Measurements from ENCODE around the gene CIAPIN1.

The CIAPIN1 gene

DNA sequence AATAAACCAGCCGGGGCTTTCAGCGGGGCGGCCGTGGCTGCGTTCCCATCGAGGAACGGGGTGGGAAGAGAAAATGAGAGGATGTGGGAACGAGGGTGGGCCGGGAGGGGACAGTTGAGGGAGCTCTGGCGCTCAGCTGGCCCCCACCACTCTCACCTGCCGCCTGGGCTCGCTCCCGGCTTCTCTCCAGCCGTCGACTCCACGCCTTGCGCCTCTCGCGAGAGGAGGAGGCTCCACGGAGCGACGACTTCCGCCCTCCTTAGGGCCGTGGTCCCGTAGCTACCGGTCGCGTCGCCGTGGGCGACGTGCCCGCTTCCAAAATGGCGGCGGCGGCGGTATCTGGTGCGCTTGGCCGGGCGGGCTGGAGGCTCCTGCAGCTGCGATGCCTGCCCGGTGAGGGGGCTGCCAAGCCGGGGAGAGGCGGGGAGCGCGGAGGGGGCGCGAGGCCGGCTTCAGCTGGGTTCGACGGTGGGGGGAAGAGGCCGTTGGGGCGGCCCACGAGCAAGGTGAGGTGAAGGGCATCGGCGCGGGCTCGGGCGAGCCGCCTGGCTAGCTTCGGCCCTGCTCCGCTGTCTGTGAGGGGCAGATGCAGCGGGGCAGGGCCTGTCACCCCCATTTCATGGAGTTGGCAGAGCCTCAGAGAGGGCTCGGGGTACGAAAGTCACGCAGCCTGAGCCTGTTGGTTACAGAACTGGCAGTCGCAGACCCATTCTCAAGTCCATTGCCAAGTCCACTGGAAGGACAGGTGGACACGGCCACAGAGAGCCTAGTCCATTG, at the start of gene CIAPIN1, which contains the start of gene COQ9:
TSS of gene CIAPIN1 (minus strand) at position 200 of the 777 bp plus-strand sequence. CDS start 6,457 bp downstream, outside the sequence.
TSS of gene COQ9 (plus strand) at position 294 of the 777 bp plus-strand sequence. CDS start at position 321, 27 bp downstream.
- peak; percentile 88 to 90 for DNase-seq (ENCODE audit: low read depth in 2 of 2)

DNA sequence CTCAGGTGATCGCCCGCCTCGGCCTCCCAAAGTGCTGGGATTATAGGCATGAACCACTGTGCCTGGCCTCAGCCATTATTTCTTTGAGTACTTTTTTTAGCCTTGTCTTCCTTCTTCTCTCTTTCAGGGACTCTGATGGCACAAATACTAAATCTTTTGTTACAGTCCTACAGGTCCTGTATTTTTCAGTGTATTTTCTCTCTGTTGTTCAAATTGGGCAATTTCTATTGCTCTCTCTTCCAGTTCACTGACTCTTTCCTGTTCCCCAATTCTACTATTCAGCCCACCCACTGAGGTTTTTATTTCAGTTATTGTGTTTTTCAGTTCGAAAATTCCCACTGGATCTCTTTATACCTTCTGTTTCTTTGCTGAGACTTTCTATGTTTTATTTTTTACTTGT, 46.6 kb upstream of the CIAPIN1 start:
- no peak for DNase-seq (ENCODE audit: low read depth in 2 of 2)

DNA sequence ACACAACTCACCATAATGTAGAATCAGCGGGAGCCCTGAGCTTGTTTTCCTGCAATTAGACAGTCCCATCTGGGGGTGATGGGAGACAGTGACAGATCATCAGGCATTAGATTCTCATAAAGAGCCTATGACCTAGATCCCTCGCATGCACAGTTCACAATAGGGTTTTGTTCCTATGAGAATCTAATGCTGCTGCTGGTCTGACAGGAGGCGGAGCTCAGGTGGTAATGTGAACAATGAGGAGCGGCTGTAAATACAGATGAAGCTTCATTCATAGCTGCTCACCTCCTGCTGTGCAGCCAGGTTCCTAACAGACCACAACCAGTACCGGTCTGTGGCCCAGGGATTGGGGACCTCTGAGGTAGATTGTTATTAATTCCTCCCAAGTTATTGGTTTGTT, 42.0 kb upstream of the CIAPIN1 start:
- DNase-seq (ENCODE audit: low read depth in 2 of 2) = no peak

DNA sequence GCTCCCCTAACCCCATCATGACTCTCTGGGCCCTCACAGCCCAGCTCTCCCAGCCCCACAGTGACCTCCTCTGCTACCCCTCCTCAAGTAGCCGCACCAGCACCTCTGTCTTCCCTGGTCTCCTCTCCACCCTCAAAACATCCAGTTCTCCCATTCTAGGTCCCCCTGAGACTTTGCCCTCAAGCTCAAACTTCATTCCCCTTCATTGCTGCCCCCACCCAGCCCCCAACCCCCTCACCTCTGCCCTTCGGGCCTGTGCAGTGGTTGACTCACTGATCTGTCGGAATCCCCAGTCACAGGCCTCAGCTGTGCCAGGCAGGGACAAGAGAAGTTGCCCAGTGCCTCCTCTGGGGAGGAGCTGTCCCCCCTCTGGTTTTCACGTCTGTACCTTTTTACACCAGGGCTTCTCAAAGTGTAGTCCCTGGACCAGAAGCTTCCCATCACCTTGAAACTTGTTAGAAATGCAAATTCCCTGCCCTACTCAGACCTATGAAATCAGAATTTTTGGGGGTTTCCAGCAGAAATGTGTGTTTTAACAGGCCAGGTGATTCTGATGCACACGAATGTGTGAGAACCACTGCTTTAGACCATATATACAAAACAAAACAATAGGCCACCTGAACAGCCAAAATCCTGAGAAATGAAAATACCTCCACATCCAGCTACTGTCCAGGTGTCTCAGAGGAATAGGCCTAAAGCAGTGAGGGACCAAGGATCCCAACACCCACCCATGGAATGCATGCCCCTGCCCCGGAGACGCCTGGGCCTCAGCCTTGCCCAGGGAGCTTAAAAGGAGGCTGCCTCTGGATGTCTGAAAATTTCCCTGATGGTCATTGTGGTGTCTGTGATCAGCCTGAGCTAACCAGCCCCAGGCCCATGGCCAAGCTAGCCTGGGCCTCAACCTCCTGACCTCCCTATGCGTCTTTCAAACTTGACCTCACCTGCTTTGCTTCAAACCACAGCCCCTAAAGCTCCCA, 40.0 kb upstream of the CIAPIN1 start:
- no peak for DNase-seq (ENCODE audit: low read depth in 2 of 2)

DNA sequence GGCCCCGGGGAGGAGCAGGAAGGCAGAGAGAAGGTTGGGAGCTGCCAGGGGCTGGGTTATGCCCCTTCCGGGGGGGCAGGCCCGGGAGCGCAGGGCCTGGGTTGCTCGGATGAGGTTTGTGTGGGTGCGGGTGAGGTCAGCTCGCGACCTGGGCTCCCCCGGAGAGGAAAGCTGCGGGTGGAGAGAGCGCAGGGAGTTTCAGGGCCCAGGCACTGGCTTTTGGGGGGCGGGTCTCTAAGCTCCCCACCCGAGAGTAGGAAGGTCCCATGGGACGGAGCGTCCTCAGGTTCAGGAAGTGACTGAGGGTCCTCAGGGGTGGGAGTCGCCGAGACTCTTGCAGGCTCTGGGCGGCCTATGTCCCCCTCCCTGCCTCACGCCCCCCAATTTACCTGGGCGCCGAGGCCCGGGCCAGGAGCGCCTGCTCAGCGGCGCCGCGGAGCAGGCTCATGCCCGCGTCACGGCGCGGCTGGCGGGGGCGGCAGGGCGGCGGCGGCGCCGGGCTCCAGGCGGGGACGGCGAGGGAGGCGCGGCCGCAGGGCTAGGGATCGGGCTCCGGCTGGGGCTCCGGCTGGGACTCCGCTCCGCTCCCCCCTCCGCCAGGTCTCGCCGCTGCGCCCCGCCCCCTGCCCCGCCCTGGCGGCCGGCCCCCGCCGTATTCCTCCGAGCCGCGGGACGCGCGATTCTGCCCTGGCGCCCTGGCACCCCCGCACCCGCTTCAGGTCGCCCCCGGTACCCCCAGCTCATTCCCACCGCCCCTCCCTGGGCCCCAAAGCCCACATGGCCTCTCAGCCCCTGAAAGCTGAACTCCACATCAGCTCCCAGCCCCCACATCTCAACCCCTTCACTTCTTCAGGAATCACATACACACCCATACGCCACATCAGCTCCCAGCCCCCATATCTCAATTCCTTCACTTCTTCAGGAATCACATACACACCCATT, 39.0 kb upstream of the CIAPIN1 start, which contains the start of gene DOK4:
TSS of gene DOK4 (minus strand) at position 578 of the 942 bp plus-strand sequence. CDS start 6,986 bp downstream, outside the sequence.
- peak; percentile 72 to 75 for DNase-seq (ENCODE audit: low read depth in 2 of 2)

DNA sequence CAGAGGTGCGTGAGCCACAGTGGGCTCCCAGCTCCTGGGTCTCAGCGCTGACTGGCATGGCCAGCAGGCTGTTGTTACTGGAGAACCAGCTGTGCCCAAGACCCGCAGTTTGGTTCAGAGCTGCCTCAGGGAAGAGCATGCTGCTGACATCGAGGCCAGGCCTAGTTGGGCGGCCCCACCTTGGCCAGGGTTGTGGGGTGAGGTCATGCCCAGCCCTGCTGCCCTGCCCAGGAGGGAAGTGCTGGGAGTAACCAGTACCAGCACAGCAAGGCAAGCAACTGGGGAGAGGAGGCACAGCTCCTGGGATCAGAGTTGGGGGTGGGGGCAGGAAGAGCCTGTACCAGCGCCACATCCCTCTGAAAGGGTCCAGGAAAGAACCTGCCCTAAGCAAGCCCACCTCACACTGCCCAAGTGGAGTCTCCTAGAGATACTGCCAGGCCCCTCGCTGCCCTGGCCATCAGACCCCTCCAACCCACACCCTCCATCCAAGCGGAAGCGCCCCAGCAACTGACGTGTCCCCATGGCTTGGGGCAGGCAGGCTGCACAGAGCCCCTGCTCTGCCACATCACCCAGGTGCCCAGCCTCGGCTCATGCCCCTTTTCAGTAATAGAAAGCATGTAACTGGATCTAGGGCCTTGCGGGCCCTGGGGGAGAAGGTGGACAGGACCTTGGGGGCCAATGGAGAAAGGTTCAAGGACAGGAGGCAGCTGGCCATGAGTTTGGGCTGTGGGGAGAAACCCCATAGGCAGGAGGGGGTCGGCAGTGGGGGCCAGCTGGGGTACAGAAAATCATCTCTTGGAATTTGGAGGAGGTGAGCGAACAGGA, 38.1 kb upstream of the CIAPIN1 start:
- no peak for DNase-seq (ENCODE audit: low read depth in 2 of 2)

DNA sequence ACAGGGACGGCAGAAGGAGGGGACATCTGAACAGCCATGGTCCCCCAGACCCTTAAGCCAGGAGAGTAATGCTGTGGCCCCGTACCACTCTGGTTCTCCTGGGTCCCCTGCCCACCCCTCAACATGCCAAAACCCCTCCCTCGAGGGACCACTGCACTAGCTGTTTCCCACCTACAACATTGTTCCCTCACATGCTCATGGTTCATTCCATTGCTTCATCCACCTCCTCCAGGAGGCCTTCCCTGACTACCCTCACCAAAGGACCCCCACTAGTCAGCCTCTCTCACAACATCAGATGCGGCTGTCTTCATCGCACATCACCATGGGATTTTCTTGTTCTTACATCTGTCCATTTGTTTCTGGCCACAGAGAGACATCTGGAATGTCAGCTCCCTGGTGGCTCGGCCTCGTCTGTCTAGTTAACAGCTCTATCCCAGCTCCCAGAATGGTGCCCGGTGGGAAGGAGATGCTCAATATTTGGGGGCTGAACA, 37.4 kb upstream of the CIAPIN1 start:
- no peak for DNase-seq (ENCODE audit: low read depth in 2 of 2)

DNA sequence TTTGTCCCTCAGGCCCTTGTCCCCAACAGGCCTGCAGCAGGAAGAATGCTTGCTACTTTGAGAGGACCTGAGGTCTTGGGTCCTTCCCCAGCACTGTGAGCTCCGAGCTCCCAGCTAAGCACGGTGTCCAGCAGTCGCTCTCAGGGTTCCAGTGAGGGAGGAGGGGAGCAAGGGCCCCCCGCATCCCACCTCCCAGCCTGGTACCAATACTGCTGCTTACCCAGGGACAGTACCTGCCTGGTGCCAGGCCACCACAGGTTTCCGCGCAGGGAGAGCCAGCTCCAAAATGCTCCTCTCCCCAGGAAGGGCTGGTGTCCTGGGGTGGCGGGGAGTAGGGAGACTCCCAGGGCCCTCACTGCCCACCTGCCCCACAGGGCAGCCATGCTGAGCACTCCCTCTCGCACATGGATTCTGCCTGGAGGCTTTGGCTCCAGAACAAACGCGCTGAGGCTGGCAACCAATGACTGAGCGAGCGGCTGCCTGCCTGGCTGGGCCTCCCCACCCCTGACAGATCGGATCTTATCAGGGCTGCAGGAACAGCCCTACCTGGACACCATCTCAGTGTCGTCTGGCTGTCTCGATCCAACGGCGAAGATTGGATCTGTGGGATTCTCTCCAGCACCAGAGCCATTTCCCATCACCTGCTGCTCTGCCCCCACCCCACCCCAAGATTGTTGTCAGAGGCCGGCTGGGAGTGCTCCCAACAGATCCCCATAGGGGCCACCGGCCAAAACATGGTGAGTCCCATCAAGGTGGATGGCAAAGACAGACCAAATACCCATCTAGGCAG, 36.7 kb upstream of the CIAPIN1 start:
- DNase-seq (ENCODE audit: low read depth in 2 of 2) = no peak

DNA sequence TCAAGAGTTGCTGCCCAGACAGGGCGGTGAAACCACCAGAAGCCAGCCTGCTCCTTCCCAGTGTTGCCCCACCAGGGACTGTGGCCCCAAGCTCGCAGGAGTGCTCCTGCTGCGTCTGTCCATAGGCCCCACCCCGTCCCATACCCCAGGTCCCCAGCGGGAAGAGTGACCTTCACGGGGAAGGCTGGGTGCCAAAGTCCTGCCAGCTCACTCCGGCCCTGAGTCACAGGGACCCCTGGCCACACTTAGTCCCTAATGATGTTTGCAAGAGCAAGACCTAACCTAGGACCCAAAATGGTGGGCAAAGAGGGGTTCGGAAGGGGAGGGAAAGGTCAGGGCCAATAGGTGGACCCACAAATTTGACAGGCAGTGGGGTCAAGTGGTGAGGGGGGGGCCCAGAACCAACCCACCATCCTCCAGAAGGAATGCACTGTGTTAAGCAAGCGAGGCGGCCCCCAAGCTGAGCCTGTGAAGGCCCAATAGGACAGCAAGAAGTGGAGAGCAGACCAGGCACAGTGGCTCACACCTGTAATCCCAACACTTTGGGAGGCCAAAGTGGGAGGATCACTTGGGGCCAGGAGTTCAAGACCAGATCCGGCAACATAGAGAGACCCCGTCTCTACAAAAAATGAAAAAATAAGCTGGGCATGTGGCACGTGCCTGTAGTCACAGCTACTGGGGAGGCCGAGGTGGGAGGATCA, 35.8 kb upstream of the CIAPIN1 start:
- DNase-seq (ENCODE audit: low read depth in 2 of 2) = no peak

DNA sequence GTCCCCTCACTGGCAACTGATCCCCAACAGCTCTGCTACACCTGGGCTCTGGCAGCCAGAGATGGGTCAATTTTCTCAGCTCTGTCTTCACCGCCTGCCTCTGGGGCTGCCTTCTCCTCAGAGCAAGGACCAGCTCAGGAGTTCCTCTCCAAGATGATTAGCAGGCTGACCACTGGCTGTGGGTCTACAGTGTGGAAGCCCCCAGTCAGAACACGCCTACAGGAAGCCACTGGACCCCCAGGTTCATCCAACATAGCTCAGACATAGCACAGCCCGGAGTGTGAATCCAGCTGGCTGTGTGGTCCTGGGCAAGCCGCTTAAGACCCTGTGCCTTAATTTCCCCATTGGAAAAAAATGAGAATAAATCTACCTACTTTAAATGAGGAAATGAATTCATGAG, 34.2 kb upstream of the CIAPIN1 start:
- no peak for DNase-seq (ENCODE audit: low read depth in 2 of 2)

DNA sequence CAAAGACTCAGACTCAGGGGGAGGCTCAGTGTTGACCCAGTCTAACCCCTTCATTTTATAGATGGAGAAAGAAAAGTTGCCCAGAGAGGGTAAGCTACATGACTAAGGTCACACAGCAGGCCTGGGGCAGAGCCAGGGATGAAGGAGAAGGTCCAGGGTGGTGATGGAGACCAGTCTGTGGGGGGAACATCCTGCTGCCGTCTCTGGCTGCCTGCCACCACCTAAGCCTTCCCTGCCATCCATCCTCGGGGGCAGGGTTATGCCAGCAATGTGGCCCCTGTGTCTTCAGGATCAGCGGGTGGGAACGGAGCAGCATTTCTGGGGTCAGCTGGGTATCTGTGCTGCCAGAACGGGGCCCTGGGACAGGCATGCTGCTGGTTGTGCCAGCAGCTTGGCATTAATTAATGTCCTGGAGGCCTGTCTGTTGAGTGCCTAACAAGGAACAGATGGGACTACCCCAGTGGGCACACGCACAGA, 33.6 kb upstream of the CIAPIN1 start:
- no peak for DNase-seq (ENCODE audit: low read depth in 2 of 2)

DNA sequence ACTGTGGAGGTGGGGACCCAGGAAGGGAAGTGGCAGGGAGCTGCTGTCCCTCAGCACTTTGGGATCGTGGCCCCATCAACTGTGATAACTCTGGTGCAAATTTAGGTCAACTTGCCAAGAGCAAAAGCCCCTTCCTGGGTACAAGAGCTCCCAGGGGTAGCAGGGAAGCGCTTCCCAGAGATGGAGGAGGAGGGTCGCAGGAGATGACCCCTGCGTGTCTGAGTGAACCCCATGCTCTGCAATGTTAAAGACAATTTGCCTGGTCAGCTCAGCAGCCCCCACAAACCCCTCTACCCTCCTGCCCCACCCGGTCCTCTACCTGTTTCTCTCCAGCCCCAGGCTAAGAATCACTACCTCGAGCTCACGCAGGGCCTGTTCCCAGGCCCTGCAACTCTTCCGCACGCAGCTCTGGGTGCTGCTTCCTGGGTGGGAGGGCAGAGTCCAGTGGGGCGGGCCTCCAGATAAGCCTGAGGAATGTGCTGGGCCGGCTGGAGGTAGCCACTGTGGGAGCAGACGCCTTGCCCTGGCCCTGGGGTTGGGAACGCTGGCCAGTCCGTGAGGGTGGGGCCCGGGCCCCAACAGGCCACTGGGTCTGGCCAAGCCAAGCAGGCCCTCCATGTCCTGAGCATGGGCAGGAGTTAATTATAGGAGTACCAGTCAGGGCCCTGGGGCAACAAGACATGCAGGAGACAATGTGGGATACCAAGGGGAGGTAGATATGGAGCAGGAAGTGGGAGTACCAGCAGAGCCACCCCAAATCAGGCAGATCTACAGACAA, 33.0 kb upstream of the CIAPIN1 start:
- no peak for DNase-seq (ENCODE audit: low read depth in 2 of 2)

DNA sequence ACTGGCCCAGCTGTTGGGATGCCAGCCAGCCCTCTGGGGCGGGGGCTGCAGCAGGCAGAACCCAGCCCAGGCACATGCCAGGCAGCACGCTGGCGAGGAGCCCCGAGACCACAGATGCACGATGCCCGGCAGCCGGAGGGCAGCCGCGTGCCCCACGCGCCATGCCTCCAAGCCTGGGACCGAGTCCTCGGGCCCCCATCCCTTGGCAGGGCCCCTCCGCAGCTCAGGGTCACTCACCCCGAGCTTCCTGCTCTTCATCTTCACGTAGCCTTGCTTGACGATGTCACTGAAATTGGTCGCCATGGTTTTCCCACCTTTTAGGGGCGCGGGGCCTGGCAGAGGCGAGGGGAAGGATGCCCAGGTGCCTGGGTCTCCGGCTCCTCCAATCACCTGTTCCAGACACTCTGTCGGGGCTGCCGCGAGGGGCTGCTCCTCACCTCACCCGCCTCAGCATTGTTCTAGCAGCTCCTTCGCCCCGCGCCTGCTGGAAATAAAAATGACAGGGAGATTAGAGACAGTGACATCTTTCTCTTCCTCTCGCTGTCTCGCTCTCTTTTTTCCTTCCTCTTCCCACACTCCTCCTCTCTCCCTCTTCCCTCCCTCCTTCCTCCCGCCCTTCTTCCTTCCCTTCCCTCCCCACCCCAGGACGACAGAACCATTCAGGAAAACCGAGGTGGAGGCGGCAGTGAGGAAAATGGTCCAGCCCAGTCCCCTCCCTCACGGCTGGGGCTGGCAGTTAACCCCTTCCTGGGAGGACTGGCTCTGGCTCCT, 32.2 kb upstream of the CIAPIN1 start:
- no peak for DNase-seq (ENCODE audit: low read depth in 2 of 2)

DNA sequence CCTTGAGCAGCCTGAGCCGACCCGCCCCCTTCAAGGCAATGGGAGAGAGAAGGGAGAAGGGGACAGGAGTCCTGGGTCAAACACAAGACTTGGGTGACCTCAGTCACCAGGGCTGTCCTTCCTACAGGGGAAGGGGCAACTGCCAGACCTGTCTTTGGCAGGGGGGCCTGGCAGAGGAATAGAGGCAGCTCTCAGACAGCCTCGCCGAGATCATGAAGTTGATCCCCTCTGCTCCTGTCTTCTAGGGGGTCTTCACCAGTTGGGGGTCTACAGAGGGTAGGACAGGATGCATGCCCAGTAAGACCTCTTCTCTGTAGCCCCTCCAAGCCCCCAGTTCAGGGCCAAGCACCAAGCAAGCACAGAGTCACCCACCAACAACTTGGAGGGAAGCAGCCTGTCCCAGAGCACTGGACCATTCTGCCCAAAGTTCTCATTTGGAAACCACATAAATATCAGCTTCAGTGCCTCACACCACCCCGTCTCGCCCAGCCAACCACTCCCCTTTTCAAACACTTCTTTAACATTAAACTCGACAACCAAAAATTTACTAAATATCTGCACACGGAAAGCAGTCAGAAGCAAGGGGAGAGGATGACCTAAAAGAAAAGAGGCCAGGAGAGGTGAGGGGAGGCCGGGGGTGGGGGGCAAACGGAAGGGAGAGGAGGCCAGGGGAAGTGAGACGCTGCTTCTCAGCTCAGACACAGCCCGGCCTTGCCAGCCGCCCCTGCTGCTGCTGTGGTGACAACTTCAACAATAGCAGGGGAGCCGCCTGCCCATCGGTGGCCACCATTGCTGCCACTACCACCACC, 31.4 kb upstream of the CIAPIN1 start:
- no peak for DNase-seq (ENCODE audit: low read depth in 2 of 2)

DNA sequence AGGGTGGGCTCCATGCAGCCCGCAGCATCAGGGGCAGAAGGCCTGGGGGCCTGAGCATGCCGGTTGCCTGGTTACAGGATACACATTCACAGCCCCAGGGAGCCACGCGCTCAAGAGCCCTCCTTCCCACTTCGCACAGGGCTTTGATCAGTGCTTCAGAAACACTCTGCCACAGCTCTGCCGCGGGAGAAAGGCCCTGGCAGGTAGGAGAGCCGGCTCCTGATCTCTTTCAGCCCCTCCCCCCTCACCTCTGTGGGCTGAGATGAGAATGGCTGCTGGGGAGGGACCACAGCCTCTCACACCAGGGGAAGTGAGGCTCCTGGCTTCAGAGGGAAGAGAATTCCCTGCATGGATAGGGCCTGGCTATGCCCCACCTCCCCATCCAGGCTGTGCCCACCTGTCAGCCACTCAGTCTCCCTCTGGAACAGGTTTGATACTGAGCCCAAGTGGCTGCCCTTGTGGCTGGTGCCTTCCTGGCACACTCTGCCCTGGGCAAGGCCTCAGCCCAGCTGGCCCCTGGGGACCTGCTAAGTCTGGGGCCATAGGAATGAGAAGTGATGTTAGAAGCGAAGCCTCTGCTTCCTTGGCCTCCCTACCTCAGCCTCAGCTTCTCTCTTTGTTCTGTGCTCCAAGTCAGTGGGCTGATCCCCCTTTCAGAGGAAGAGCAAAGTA, 30.5 kb upstream of the CIAPIN1 start:
- DNase-seq (ENCODE audit: low read depth in 2 of 2) = no peak

Data from stimulated activated CD8-positive, alpha-beta memory T cell treated with anti-CD3 and anti-CD28 coated beads, Interleukin-15, amount 100 ng/mL, for 48 hours (primary cell).